BLaER1 (cell line): ENCODE data around the gene RSAD2.
A peak's percentile ranks its signal among the peaks of the same experiment; 100 is the strongest.

ENCODE experiments used
- H3K27ac ChIP-seq: shearing (Covaris generic); formaldehyde crosslinking; 2 replicates; pipeline ENCODE4 v1.8.1; 2022
- H3K27me3 ChIP-seq: shearing (Covaris generic); formaldehyde crosslinking; 2 replicates; pipeline ENCODE4 v1.8.1; 2022
- H3K36me3 ChIP-seq: shearing (Covaris generic); formaldehyde crosslinking; 2 replicates; pipeline ENCODE4 v1.8.1; 2022
- H3K4me1 ChIP-seq: shearing (Covaris generic); formaldehyde crosslinking; 2 replicates; pipeline ENCODE4 v1.8.1; 2022
- H3K4me2 ChIP-seq: shearing (Covaris generic); formaldehyde crosslinking; 2 replicates; pipeline ENCODE4 v1.8.1; 2022
- H3K4me3 ChIP-seq: shearing (Covaris generic); formaldehyde crosslinking; 2 replicates; pipeline ENCODE4 v1.8.1; 2022
- H3K9ac ChIP-seq: shearing (Covaris generic); formaldehyde crosslinking; 2 replicates; pipeline ENCODE4 v1.8.1; 2022
- H3K9me3 ChIP-seq: shearing (Covaris generic); formaldehyde crosslinking; 2 replicates; pipeline ENCODE4 v1.8.1; 2022
- H4K20me1 ChIP-seq: shearing (Covaris generic); formaldehyde crosslinking; 2 replicates; pipeline ENCODE4 v1.8.1; 2022
- Cebpa-rat ChIP-seq: shearing (Covaris generic); IDR thresholded peaks from 2 replicates; pipeline ENCODE4 v1.8.1; 2022

Gene RSAD2

DNA sequence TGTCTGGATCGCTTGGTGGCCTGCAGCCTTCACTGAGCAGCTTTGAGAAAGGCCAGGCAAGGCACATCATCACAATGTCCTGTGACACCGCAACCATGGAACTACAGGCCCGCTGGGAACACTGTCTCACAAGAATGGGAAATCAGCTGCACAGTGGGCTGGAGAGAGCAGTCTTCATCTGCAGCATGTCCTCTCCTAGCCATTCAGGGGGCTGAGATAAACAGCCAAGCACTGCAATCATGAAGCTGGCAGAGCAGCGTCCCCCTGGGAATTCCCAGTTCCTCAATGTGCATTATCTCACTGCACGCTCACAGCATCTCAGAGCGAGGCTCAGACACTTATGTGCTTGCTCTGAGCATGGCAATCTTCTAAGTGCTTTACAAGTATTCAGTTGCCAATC, 13.8 kb upstream of the RSAD2 start:
- Histone ChIP-seq H3K27ac (no peak overlapping the region), H4K20me1 (no peaks in the 10 kb centered on the region), H3K4me1 (peaks cover 34% of the 10 kb centered on the region), H3K9ac (no peak overlapping the region), H3K4me3 (no peak overlapping the region), H3K27me3 (no peaks in the 10 kb centered on the region), H3K4me2 (peak overlapping the region; percentile 97), H3K36me3 (peaks cover 43% of the 10 kb centered on the region), H3K9me3 (peaks cover 30% of the 10 kb centered on the region)
- TF ChIP-seq Cebpa-rat = no peak

DNA sequence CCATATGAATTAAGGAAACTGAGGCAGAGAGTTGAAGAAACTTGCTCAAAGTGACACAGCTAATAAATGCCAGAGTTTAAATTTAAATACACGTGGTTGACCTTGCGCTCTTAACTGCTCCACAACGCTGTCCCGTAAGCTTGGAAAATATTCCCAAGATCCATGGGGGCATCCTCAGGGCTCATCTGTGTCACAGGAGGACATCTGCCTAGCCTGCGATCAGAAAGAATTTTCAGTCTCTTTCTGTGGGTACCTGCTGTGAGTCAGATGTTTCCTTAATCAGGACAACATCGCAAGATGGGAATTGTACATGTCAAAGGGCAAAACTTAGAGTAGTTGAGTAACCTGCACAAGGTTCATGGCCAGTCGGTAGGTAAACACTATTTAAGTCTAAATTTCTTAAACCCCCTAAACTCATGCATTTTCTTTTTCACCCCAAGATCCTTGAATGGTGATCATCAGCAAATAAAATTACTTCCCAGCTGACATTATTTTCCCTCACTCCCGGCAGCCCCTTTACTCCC, 13.3 kb upstream of the RSAD2 start:
- no peaks in the 10 kb centered on the region for H3K27me3 ChIP-seq
- H3K4me1 ChIP-seq = peaks cover 34% of the 10 kb centered on the region
- peak overlapping the region; percentile 83 for H3K4me3 ChIP-seq
- peaks cover 38% of the 10 kb centered on the region for H3K36me3 ChIP-seq
- TF ChIP-seq Cebpa-rat = no peak
- H3K27ac ChIP-seq = no peak overlapping the region
- H4K20me1 ChIP-seq = no peaks in the 10 kb centered on the region
- peak overlapping the region; percentile 97 for H3K4me2 ChIP-seq
- H3K9ac ChIP-seq = no peak overlapping the region
- peaks cover 25% of the 10 kb centered on the region for H3K9me3 ChIP-seq

DNA sequence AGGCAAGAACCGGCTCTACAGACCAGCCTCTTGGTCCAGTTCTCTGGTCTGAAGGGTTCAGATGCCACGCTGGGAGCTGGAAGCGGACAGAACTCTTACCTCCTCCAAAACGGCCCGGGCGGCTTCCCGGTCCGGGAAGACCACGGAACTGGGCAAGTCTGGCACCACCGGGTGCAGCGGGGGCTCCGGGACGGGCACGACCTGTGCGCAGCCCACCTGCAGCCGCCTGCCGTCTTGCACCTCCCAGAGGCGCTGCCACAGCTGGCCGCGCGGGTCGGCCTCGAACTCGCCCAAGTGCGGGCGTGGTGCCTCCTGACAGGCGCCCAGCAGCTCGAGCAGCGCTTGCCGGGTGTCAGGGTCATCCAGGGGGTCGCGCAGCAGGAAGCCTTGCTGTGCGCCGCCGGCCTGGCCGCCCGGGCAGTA, 12.6 kb upstream of the RSAD2 start:
- Histone ChIP-seq H3K27me3 (no peaks in the 10 kb centered on the region), H3K9me3 (peaks cover 18% of the 10 kb centered on the region), H3K4me2 (peak overlapping the region; percentile 97), H3K27ac (peak overlapping the region; percentile 88), H3K9ac (peak overlapping the region; percentile 85), H3K36me3 (peaks cover 31% of the 10 kb centered on the region), H4K20me1 (no peaks in the 10 kb centered on the region), H3K4me3 (peak overlapping the region; percentile 83), H3K4me1 (peaks cover 34% of the 10 kb centered on the region)
- no peak for TF ChIP-seq Cebpa-rat

DNA sequence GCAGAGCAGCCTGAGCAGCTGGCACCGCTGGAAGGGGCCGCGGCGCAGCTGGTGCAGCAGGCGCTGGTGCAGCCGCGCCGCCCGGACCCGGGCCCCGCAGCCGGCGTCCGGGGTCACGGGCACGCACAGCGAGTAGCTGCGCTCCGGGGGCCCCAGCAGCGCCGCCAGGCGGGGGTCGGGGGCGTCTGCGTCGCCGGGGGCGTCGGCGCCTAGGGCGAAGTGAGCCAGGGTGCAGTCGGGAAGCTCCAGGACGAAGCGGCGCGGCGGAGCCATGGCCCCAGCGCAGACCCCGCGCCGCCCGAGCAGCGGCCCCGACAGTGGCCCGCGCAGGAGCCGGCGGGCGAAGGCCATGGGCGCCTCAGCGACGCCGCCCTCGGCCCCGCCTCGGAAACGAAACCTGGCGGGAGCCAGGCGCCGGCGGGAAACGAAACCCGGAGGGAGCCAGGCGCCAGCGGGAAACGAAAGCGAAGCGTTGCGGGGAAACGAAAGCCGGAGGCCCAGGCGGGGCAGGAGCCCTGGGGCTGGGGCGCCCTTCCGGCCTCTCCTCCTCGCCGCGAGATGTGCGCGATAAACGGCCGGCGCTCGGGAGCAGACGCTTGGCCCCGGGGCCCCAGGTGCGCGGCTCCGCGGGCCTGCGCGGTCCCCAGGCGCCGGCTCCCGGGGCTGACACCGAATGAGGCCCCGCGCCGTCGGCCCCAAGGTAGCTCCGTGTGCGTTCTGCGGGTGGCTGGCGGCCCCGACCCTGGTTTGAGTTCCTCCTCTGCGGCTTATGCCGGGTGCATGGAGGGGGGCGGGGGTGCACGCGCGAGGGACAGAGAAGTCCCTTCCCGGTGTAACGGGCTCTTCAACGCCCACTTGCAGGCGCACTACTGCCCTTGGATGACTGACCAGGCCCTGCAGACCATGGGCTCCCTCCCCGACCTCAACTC, 12.0 kb upstream of the RSAD2 start, which contains the start of gene CMPK2:
Gene CMPK2, minus strand, starts transcription at position 562 of the 929 bp plus-strand sequence. Its CDS starts 211 bp downstream, at position 351.
- H3K27ac ChIP-seq = peak within 1 kb of the TSS; percentile 88
- H3K9ac ChIP-seq = peak within 1 kb of the TSS; percentile 85
- H3K36me3 ChIP-seq = peaks cover 25% of the 10 kb centered on the region
- H3K27me3 ChIP-seq = no peaks in the 10 kb centered on the region
- no peaks in the 10 kb centered on the region for H4K20me1 ChIP-seq
- H3K4me2 ChIP-seq = peak within 1 kb of the TSS; percentile 97
- H3K9me3 ChIP-seq = peaks cover 12% of the 10 kb centered on the region
- peak within 1 kb of the TSS; percentile 83 for H3K4me3 ChIP-seq
- no peak for TF ChIP-seq Cebpa-rat
- peaks cover 34% of the 10 kb centered on the region for H3K4me1 ChIP-seq

DNA sequence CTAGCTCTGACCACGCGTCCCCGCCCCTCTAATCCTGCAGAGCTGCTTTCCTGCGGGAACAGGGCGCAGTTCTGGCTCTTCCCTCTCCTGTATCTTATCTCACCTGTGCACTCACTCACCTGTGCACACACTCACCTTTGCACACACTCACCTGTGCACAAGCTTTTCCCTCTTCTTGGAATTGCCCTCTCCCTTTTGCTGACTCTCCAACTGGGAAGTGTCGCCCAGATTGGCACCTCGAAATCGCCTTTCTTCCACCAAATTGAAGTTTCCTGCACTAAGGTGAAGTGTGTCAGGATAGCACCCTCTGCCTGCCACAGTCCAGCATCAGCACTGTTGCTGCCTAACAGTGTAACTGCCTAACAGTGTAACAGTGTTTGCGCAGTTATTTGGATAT, 11.3 kb upstream of the RSAD2 start:
- no peaks in the 10 kb centered on the region for H3K27me3 ChIP-seq
- peak overlapping the region; percentile 97 for H3K4me2 ChIP-seq
- peaks cover 18% of the 10 kb centered on the region for H3K36me3 ChIP-seq
- peak overlapping the region; percentile 83 for H3K4me3 ChIP-seq
- H3K4me1 ChIP-seq = peaks cover 34% of the 10 kb centered on the region
- H4K20me1 ChIP-seq = no peaks in the 10 kb centered on the region
- H3K9me3 ChIP-seq = peaks cover 6% of the 10 kb centered on the region
- peak overlapping the region; percentile 85 for H3K9ac ChIP-seq
- peak overlapping the region; percentile 88 for H3K27ac ChIP-seq
- no peak for TF ChIP-seq Cebpa-rat

DNA sequence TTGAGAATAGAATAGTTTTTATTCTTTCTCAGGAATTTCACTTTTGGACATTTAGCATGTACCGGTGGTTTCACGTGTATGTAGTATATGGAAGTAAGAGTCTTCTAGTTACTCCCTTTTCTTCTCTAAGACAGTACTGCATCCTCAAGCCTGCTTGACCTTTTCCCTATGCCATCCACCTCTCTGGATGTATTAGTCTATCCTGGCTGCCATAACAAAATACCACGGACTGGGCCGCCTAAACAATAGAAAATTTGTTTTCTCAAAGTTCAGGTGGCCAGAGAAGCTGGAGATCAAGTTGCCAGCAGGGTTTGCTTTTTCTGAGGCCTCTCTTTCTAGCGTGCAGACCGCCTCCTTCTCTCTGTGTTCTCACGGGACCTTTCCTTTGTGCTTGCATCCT, 10.6 kb upstream of the RSAD2 start:
- Histone ChIP-seq H4K20me1 (no peaks in the 10 kb centered on the region), H3K27ac (no peak overlapping the region), H3K4me2 (peak overlapping the region; percentile 97), H3K4me3 (no peak overlapping the region), H3K9me3 (no peaks in the 10 kb centered on the region), H3K27me3 (no peaks in the 10 kb centered on the region), H3K4me1 (peaks cover 34% of the 10 kb centered on the region), H3K36me3 (peaks cover 11% of the 10 kb centered on the region; the same call in 1 of the 2 replicates), H3K9ac (no peak overlapping the region)
- no peak for TF ChIP-seq Cebpa-rat

DNA sequence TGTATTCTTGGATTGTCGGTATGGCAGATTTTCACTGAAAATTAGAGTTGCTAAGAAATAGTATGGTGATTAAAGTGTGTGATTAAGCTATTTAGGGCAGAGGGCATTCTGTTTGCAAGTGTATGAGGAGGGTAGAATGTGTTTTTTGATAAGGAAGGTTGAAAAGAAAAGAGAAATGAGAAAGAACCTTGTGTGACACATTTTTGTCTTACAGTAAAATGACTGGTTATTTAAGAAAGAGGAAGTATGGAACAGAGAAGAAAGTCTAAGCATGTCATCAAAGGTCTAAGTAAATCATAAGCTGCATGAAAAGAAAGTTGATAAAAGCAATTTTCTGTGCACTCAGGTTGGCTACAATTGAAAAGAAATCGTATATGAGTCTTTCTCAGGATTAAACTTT, 5.2 kb upstream of the RSAD2 start:
- H3K36me3 ChIP-seq = no peaks in the 10 kb centered on the region
- no peaks in the 10 kb centered on the region; the same call in 1 of the 2 replicates for H3K9me3 ChIP-seq
- no peak overlapping the region for H3K27ac ChIP-seq
- peak overlapping the region; percentile 18; the same call in 1 of the 2 replicates for H3K4me2 ChIP-seq
- H4K20me1 ChIP-seq = no peaks in the 10 kb centered on the region
- H3K9ac ChIP-seq = no peak overlapping the region
- H3K4me3 ChIP-seq = no peak overlapping the region
- no peak for TF ChIP-seq Cebpa-rat
- no peaks in the 10 kb centered on the region for H3K27me3 ChIP-seq
- H3K4me1 ChIP-seq = peaks cover 15% of the 10 kb centered on the region

DNA sequence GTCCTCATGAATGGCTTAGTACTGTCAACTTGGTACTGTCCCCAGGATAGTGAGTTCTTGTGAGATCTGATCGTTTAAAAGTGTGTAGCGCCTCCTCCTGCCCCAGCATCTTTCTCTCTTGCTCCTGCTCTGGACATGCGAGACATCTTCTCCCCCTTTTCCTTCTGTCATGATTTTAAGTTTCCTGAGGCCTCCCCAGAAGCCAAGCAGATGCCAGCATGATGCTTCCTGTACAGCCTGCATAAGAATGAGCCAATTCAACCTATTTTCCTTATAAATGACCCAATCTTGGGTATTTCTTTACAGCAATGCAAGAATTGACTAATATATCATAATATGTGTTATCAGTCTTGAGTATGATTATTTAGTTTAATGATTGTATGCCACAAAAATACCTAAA, 3.5 kb upstream of the RSAD2 start:
- no peak for TF ChIP-seq Cebpa-rat
- H3K27me3 ChIP-seq = no peaks in the 10 kb centered on the region
- H3K9me3 ChIP-seq = no peaks in the 10 kb centered on the region; the same call in 1 of the 2 replicates
- H3K9ac ChIP-seq = no peak overlapping the region
- H3K27ac ChIP-seq = no peak overlapping the region
- H3K4me3 ChIP-seq = no peak overlapping the region
- H3K4me2 ChIP-seq = no peak overlapping the region
- no peaks in the 10 kb centered on the region for H4K20me1 ChIP-seq
- H3K36me3 ChIP-seq = no peaks in the 10 kb centered on the region
- peaks cover 24% of the 10 kb centered on the region for H3K4me1 ChIP-seq

DNA sequence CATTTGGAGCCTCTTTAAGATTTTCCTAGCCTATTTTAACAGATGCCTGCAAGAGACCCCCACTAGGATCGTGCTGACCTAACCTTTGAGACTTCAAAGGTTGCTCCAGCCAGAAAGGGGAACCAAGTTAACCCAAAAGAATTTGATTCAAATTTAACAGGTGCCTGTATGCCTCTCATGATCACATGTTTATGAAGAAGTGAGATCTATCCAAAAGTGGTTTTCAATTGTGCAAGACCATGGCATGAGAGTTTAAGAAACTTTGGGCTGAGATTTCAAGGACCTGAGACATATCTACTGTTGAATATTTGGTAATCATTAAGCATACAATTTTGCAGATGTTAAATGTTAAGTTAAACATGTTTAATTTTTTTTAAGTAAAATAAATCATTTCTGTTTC, 1.3 kb upstream of the RSAD2 start:
- no peak overlapping the region for H3K4me3 ChIP-seq

DNA sequence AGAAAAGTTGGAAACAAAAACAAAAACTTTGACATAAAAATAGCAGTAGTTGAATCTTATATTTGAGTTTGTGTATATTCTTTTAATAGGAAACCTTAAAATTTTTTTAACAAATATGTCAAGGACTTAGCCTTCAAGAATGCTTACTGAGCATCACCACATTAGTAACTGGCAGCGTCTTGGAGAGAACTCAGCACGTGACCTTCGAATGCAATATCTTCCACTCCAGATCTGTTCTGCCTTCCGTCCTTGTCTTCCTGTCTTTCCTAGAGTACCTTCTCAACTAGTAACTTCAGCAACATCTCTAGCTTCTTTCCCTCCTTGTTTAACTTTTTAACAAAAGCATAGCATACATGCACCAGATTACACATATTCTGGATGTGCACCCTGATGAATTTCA, 972 bp downstream of the RSAD2 start:
- Histone ChIP-seq H3K4me3 (no peak overlapping the region), H3K36me3 (no peaks in the 10 kb centered on the region), H3K9ac (no peak overlapping the region), H3K4me2 (no peak overlapping the region), H3K4me1 (peaks cover 28% of the 10 kb centered on the region), H4K20me1 (no peaks in the 10 kb centered on the region), H3K27me3 (no peaks in the 10 kb centered on the region), H3K9me3 (no peaks in the 10 kb centered on the region; the same call in 1 of the 2 replicates), H3K27ac (no peak overlapping the region)
- no peak for TF ChIP-seq Cebpa-rat

More for the DNA sequence above, 1.3 kb upstream of the RSAD2 start:
- Histone ChIP-seq H3K9ac (no peak overlapping the region), H3K4me1 (peaks cover 37% of the 10 kb centered on the region), H3K36me3 (no peaks in the 10 kb centered on the region), H3K9me3 (no peaks in the 10 kb centered on the region; the same call in 1 of the 2 replicates), H3K27me3 (no peaks in the 10 kb centered on the region), H3K27ac (no peak overlapping the region), H4K20me1 (no peaks in the 10 kb centered on the region), H3K4me2 (no peak overlapping the region)
- no peak for TF ChIP-seq Cebpa-rat
